Fibroblast of villous mesenchyme (primary cell): ENCODE measurements around the gene RAC2. TPM values are rescaled to one million over a fixed set of nuclear protein-coding genes. Genes with fewer than 3 reads are reported as not detected.
A peak's percentile ranks its signal among the peaks of the same experiment; 100 is the strongest.

Source experiments
- DNase-seq: peaks from one replicate; pipeline ENCODE4 v3.0.0-alpha.2; 2010; ENCODE audit warnings: low read depth
- H3K4me3 ChIP-seq: 2 replicates; pipeline ENCODE4 v1.5.1; 2011; ENCODE audit warnings: low read depth, mild to moderate bottlenecking, low read length
- total RNA-seq: library from RNA; depleted of rRNA; stranded (reverse); fragments of >200 nt; gene quantifications from 2 replicates; pipeline ENCODE4 v1.2.3, GENCODE V29; 2012
- TF ChIP-seq, protein P1 (sequence below): IDR thresholded peaks from 2 replicates; pipeline ENCODE4 v1.5.1; 2012; ENCODE audit warnings: low read depth, mild to moderate bottlenecking, low read length; ENCODE audit not compliant: insufficient read depth

The RAC2 gene
- total RNA-seq, 1 donor: 11.2 TPM

DNA sequence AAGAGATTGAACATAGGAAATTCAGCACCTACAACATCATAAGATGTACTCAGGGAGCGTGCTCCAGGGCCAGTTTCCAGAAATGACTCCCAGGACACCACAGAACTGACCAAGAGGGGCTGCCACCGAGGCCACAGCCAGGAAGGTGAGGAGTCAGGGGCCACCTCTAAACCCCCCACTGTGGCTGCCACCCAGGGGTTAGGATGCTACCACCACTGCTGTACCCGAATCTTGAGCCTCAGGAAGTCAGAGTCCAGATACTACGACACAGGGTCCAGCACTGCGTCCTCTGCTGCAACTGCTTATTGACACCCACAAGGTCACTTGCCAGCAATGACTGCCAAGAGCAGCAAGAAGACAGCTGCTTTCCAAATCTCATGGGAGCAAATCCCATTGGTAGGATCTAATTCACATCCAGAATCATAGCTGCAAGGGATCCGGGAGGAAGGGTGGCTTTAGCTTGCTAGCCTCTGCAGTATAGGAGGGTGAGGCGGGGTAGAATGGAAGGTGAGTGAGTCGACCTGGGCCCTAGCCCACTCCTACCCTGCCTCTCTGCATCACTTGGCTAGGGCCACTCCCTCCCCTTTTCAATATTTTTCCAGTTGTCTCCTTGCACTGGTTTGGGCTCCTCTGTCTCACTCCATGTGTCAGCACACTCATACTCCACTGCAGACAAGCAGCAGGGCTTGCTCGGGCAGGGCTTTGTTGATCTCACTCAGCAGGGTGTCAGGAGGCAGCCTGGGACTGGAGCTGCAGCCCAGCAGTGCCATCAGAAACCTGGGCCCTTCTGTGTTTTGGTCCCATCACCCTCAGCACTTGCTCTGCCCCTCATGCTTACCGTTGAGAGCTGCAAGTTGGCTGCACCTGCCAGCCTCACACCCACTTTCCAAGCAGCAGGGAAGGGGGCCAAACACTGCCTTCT is 20.2 kb upstream of the RAC2 start:
- TF ChIP-seq, protein P1, sequence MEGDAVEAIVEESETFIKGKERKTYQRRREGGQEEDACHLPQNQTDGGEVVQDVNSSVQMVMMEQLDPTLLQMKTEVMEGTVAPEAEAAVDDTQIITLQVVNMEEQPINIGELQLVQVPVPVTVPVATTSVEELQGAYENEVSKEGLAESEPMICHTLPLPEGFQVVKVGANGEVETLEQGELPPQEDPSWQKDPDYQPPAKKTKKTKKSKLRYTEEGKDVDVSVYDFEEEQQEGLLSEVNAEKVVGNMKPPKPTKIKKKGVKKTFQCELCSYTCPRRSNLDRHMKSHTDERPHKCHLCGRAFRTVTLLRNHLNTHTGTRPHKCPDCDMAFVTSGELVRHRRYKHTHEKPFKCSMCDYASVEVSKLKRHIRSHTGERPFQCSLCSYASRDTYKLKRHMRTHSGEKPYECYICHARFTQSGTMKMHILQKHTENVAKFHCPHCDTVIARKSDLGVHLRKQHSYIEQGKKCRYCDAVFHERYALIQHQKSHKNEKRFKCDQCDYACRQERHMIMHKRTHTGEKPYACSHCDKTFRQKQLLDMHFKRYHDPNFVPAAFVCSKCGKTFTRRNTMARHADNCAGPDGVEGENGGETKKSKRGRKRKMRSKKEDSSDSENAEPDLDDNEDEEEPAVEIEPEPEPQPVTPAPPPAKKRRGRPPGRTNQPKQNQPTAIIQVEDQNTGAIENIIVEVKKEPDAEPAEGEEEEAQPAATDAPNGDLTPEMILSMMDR: no peak
- DNase-seq: no peak

DNA sequence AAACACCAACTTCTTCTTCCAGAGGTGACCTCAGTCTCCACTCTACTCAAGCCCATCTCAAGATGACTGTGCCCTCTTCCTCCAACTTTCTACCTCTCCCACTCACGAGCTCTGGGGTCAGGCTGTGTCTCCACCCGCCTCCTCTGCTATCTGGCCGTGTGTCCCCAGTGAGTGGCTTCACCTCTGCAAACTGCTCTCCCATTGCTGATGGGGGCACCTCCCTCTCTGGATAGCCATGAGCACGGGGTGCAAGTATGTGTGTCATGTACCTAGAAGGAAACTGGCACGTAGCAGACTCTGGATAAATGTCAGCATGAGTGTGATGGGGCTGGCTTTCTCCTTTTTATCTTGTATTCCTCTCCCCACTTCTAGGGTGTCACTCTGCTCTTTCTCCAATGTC is 18.3 kb upstream of the RAC2 start:
- TF ChIP-seq, protein P1: no peak
- no peak for DNase-seq
- no peak overlapping the region for H3K4me3 ChIP-seq

More for the DNA sequence above, 20.2 kb upstream of the RAC2 start:
- H3K4me3 ChIP-seq: no peak overlapping the region

DNA sequence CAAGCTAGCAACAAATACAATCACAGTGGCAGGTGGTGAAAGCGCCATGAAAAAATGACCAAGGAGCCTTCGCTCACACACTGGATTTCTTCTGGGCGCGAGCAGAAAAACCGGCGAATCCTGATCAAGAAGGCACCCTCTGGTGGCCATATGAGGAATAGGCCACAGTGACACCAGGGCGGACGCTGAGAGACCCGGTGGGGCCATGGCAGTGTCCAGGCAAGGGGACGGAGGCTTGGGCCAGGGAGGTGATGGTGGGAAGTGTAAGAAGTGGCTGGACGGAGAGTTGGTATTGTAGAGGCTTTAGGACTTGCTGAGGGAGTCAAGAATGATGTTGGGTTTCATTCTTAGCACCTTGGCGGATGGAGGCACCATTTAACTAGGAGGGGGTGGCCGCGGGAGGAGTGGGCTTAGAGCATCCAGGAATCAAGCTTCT is 16.9 kb upstream of the RAC2 start:
- TF ChIP-seq, protein P1: peak; percentile 96
- H3K4me3 ChIP-seq: no peak overlapping the region
- peak; percentile 58 for DNase-seq

DNA sequence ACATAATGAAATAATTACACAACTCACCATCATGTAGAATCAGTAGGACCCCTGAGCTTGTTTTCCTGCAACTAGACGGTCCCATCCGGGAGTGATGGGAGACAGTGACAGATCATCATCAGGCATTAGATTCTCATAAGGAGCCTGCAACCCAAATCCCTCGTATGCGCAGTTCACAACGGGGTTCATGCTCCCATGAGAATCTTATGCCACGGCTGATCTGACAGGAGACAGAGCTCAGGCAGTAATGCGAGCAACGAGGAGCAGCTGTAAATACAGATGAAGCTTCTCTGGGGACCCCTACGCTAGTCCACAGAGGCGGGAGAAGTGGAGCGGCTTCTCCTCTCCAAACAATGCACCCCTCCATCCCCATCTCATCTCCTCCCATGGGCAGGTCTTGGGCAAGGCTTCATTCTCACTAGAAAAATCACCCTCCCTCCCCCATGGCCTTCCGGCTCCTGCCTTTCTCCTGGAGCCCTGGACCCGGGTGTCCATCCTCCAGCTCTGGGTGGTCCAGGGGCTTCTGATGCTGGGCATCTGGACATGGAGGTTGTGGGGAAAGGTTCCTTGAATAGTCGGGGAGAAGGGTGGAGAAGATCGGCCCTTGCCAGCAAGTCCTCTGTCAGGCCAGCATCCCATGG is 16.2 kb upstream of the RAC2 start:
- TF ChIP-seq, protein P1: no peak
- DNase-seq: no peak
- no peak overlapping the region for H3K4me3 ChIP-seq

DNA sequence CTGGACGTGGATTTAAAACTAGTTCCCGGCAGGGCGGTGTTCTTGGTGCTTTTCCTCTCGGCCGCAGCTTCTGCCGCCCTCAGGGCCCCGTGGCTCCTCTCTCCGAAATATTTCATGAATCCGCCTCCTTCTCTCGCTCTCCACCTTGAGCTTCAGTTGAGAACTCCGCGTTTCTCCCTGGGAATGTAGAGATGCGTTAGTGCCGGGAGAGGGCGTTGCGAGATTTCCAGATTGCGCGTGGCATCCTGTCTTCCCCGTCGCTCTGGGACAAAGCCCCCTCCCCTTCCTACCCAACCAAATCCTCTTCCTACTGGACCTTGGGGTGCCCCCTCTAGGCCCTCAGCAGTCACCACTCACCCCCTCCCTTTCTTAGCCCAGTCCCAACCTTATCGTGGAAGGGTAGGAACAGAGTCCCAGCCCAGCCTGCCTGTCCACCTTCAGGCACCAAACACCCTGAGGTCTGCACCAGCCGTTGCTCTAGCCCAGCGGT is 15.5 kb upstream of the RAC2 start:
- DNase-seq: peak; percentile 54
- TF ChIP-seq, protein P1: peak; percentile 68
- H3K4me3 ChIP-seq: peak overlapping the region; percentile 18

DNA sequence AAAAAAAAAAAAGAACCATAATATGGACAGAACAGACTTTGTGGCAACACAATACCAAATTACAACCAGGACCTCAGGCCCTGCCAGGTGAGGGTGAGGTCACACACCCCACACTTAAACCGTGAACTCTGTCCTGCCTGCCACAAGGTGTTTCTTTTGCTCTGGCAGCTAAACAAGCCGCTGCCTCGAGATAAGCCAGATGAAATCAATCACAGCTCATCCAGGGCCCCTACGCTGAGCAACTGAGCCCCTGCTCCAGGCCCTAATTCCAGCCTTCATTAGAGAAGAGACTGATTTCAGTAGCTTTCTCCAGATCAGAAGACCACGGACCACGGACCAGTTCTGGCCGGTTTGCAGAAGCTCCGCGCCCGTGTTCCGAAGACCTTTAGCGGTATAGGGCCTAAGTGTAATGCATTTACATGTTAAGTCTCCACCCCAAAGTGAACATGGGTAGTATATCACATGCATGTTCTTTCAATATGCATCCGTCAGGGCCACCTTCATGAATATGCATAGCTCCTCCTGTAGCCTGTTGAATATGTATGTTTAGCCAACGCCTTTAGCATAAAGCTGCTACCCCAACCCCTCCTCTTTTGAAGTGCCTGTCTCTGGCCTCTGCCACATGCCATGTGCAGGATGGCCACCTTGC is 14.8 kb upstream of the RAC2 start:
- DNase-seq: no peak
- H3K4me3 ChIP-seq: no peak overlapping the region
- TF ChIP-seq, protein P1: no peak
